Measurements from ENCODE around the gene FERMT2.
"Not testable (repeated sequence)": the region's sequence is repeated elsewhere in the genome, so short reads cannot be mapped to it uniquely, and the experiment has no call there.

FERMT2 gene

DNA sequence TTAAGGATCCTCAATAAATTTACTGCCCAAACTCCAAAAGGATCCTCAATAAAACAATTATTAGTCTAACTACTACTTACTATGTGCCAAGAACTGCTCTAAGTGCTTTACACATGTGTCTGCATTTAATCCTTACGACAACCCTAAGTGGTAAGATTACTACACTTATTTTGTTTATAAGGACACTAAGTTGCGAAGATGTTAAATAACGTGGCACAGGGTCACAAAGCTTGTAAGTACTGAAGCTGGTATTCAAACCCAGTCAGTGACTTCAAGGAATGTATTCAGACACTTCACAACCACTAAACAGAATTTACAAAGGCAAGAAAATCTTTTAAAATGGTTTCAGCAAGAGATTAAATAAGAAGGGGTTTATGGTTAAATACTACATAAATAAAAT, 13.0 kb downstream of the FERMT2 start:
- DNase-seq, result no peak

DNA sequence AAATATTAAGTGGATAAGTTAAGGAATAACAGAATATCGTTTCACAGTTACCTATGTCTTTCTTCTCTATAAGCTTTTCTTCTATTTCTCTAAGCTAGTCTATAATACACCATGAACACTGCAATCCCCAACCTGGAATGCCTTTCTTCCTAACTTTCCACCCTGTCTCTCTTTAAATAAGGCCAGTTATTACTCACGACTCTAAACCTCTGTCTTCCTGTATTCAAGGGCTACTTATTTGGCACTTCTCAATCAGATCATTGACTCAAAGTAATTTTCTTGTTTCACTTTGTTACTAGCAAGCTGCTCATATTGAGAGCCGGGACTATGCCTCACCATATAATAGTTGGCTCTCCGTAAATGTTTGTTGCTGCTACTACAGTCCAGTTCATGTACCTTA, 13.5 kb downstream of the FERMT2 start:
- DNase-seq, result no peak

DNA sequence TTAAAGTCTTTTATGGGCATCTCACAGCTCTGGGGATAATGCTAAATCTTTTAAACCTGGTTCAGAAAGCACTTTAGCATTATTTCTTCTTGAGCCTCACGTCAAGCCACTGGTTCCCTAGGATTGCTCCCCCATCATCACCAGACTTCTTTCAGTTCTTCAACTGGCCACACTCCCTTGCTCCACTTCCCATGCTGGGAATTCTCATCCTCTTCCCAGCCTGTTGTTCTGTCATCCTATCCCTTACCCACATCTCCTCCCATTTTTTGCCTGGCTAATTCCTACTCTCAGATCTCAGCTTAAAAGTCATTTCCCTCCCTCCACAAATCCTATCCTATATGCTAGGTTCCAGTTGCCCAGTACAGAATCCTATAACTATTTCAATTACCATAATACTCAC, 14.4 kb downstream of the FERMT2 start:
- DNase-seq, result no peak

DNA sequence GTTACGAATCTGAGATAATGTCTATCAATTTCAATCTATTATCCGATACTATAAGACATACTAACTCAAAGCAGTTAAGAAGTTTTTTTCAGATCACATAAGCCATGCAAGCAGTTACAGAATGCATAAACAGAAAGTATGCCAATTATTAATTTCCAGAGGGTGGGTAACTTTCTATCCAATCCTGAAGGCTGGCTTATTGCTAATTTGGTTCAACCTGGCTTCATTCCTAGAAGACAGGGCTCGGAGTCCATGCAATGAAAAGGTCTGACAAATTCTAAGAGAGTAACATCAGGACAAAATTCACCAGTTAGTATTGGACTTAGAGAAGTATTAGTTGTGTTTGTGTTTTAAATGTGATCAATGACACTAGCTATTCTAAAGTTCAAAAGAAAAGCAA, 15.0 kb downstream of the FERMT2 start:
- no peak for DNase-seq

DNA sequence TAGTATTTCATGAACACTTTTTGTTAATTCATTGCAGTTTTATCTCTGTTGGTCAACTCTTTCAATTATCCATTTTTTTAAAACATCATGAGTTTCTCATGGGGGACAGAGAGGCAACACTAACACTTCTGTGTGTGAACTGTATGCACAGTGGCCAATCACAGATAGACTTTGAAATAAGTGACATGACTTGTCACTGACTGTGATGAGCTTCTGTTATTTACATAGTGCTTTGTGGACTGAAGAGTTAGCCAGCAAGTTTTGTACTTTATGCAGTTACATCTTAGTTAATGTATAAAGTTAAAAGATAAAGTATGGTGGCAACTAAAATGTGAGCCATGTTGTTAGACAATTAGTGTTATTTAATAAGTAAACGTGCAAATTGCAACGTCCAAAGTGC, 16.1 kb downstream of the FERMT2 start:
- no peak for DNase-seq

DNA sequence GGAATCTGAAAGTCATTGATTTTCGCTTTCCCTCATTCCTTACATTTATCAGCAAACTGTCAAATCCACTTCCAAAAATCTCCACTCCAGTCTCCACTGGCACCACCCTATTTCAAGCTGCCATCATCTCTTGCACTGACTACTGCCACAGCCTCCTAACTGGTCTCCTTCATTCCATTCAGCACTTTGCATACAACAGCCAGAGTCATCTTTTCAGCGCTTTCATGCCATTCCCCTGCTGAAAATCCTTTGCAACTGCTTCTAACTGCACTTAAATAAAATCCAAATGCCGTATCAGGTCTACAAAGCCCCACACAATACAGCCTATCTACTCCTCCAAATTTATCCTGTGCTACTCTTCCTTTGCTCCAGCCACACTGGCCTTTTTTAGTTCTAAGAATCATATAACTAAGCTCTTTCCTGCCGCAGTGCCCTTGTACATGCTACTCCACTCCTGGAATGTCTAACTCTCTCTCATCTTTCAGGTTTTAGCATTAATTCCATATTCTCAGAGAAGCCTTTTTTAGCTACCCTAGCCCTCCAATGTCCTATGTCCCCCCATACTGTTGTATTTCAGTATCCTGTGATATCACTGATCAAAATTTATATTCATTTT, 21.6 kb downstream of the FERMT2 start:
- no peak for DNase-seq

DNA sequence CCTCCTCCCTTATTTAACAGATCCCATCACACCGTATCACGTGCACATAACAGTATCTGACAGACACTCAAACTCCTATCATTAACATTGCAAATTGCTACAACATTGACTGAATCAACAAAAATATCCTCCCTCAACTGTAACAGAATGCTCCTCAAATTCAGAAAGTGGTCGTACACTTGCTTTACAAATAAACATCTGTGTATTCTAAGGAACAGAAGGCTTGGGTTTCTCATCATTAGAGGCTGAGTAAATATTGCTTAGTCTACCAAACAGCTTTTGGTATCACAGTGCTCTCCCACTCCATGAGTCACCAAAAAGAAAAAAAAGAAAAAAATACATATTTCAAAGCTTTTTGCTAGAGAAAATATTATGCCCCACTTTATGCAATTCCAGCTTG, 23.9 kb downstream of the FERMT2 start:
- no peak for DNase-seq

DNA sequence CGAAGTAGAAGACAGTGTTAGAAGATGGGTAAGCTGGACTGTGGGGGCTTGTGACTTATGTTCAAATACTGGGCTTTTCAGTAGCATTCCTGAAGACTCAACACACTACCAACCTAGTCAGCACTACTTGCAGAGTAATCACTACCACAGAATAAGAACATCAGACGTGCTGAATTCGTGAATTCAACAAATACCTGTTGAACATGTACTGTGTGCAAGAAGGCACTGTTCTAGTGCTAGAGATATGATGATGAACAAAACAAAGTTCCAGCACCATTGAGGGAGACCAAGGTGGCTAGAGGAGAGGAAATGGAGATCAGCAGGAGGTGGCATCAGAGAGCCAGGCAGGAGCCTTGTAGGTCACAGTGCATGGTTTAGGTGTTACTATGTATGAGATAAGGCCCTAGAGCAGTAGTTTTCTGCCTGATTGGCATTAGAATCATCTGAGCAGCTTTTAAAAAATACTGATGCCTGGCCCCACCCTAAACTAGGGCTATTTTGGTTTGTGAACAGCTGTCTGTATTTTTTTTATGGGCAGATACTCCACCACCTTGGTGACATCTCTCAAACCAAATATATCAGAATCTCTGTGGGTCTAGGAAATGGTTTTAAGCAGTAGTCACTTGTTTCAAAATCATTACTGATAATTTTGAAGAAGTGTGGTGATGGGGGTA, 26.8 kb downstream of the FERMT2 start:
- no peak for DNase-seq

DNA sequence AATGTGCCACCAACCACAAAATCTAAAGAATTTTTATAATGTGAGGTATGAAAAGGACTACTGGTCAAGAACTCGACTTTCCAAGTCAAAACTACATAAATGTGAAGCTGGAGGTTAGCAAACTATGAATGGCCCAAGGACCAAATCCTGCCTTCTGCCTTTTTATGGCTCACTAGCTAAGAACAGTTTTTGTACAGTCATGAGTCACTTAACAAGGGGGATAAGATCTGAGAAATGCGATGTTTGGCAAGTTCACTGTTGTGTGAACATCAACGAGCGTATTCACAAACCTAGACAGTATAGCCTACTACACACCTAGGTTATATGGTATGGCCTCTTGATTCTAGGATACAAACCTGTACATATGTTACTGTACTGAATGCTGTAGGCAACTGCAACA, 28.2 kb downstream of the FERMT2 start:
- DNase-seq, result no peak

DNA sequence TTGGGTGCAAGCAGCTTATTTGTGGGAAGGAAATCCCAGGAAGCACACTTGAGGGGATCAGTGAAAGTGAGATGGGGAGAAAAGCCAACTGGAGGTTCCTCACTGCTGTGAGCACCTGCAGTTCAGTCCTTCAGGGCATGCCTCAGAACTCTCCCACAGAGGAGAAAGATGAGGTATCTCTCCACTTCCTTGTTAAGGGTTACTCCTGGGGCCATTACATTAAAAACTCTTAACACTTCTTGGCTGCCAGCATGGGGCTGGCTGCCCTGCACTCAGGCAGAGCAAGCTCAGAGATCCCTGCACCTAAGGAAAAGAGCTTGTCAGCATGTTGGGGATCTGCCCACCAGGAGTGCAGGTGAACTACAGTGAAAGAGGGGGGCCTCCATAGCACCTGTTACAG, 28.8 kb downstream of the FERMT2 start:
- no peak for DNase-seq

DNA sequence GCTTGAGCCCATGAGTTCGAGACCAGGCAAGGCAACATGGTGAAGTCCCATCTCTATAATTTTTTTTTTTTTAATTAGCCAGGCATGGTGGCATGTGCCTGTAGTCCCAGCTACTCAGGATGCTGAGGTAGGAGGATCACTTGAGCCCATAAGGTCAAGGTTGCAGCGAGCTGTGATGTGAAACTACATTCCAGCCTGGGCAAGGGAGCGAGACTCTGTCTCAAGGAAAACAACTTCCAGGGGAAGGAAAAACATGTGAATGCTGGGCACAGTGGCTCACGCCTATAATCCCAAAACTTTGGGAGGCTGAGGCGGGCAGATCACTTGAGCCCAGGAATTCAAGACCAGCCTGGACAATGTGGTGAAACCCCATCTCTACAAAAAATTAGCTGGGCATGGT, 30.4 kb downstream of the FERMT2 start:
- not testable (repeated sequence) for DNase-seq

DNA sequence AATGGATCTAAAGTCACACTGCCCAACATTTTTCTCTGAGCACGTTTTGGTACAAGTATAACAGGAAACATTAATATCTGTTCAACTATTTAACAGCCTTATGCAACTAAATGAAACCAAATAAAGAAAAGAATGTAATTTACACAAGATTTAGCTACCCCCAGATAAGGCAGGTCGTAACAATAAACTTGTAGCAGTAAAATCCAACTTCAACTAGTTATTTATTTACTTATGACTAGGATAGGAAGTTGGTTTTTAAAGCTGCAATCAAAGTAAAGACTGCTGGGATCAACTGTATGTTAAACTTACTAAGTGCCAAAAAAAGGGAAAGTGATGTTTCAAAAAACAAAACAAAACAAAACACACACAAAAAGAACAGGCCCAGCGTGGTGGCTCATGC, 30.9 kb downstream of the FERMT2 start:
- no peak for DNase-seq

DNA sequence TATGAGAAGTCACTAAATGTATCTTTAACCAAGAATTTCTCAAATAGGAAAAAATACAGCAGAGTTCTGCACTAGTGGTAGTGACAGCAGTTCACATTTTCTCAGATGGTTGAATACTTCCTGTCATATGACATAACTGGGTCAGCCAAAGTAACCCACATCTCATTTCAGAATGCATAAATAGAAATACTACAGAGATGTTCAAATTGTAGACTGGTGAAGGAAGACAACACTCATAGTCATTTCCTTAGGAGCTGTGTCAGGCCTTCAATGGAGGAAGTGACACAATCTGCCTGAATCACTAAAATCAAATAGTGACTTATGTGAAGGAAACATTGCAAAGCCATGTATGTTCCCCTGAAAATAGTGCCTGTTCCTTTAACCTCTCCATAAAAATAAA, 32.4 kb downstream of the FERMT2 start:
- peak; percentile 36 for DNase-seq

DNA sequence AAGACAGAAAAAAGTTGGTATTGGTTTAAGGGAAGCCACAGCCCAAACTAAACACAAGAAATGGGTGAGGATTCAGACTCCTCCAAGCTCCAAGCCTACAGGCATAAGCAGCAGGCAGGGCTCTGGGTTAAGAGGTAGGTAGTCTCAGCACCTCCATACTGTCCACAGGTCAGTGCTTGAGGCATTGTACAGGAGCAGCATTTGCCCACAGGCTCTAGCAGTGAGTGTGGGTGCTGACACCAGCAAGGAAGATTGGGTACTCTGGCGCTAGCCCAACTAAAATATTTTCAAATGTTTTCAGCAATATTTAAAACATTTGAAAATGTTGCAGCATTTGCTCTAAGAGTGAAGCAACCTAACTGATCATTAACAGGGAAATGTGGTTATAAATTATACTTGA, 33.1 kb downstream of the FERMT2 start:
- no peak for DNase-seq

DNA sequence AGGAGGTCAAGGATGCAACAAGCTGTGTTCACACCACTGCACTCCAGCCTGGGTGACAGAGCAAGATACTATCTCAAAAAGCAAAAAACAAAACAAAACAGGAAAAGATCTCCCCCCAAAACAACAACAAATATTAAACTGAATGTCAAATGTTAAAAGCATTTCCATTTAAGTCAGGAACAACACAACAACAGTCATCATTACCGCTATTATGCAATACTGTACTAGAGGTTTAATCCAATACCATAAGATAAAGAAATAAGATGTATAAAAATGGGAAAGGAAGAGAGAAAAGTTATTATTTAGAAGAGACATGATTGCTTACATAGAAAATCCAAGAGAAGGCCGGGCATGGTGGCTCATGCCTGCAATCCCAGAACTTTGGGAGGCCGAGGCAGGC, 36.6 kb downstream of the FERMT2 start:
- no peak for DNase-seq

DNA sequence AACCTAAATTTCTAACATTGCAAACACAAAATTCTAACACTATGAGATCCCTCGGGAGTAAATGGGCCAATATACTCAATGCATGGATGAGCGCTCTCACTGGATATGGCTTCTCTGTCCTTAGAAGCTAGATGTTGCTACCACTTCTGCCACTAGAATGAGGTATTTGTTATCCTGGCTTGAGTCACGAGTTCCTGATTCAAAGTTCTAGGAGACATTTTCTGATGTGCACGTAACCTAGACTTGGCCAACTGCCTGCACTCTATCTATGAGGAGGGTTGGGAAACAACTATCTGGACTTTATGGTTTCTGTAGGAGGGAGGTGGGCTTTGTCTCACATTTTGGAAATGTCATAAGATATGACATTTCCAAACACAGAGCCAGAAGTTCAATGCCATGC, 37.6 kb downstream of the FERMT2 start:
- DNase-seq, result no peak

DNA sequence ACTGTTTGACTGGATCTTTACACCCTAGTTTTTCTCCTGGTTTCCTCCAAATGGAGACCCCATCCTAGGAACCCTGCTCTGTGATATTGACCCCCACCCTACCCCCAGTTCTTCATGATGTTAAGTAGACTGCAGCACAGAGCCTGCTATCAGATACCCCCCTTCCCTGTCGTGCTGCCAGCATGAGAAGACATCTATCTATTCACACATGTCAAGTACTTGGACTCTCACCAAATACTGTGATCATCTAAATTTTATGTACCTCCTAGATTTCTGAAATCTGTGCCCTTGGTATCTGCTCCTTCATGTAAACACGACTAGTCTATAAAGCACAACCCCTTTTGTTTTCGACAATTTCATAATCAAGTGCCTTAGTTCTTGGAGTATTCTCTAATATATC, 38.9 kb downstream of the FERMT2 start:
- DNase-seq, result no peak

DNA sequence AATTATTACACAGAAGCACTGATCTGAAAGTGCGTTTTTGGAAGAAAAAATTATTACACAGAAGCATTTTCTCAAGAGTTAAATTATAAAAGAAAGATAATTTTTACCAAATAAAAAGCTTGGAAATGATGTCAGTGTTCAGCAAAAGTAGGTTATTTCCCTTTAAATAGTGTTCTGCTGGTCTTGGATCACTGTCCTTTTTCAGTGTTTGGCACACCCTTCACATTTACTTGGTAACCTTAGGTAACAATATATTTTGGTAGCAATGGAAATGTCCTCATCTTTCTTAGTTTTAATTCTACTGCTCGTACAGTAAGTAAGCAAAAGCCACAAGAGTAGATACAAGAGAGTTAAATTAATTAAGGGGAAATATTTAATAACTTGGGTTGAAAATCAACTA, 40.3 kb downstream of the FERMT2 start:
- no peak for DNase-seq

DNA sequence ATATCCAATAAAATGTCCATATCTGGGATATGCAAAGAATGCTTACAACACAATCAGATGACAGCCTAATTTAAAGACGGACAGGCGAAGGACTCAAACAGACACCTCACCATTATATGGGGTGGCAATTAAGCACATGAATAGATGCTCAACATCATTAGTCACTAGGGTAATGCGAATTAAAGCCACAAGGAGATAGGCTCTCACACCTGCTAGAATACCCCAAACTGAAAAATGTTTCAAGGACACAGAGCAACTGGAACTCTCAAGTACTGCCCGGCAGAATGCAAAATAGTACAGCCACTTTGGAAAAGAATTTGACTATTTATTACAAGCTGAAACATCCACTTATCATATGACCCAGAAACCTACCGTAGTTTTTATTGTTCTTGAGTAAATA, 42.9 kb downstream of the FERMT2 start:
- DNase-seq, result no peak

DNA sequence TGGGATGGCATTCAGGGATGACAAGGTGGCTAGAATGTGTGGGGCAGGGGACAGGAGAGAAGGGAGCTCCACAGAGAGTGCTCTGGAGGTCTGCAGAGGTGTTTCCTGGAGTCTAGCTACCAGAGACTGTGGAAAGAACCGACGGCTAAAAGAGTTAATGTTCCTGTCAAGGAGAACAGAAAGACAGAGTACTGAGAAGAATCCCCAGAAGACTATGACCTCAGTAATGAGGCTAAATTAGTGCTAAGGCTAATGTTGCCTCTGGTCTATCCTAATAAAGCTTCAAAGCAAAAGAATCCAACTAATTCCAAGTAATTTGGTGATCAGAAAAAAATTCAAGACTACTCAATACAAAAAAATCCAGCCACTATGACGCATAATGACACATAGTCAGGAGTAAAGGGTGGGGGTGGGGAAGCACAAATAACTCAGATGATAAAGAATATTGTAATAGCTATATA, 44.7 kb downstream of the FERMT2 start:
- DNase-seq, result no peak

DNA sequence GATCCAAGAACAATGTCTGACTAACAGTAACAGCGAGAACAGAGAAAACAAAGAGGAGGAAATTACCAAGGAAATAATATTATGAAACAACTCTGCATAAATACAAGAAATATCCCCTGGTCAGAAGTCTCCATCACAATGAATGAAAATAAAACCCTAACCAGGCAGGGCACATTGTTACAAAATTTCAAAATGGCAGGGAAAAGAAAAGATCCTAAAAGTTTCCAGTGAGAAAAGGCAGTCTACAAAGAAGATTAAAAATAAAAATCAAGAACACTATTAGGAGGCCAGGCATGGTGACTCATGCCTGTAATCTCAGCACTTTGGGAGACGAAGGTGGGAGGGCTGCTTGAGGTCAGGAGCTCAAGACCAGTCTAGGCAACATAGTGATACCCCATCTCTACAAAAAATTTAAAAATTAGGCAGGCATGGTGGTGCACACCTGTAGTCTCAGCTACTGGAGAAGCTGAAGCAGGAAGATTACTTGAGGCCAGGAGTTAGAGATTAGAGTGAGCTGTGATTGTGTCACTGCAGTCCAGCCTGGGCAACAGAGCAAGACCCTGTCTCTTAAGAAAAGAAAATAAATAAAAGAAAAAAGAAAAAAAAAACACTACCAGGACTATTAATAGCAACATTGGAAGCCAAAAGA, 47.8 kb downstream of the FERMT2 start:
- DNase-seq, result no peak

DNA sequence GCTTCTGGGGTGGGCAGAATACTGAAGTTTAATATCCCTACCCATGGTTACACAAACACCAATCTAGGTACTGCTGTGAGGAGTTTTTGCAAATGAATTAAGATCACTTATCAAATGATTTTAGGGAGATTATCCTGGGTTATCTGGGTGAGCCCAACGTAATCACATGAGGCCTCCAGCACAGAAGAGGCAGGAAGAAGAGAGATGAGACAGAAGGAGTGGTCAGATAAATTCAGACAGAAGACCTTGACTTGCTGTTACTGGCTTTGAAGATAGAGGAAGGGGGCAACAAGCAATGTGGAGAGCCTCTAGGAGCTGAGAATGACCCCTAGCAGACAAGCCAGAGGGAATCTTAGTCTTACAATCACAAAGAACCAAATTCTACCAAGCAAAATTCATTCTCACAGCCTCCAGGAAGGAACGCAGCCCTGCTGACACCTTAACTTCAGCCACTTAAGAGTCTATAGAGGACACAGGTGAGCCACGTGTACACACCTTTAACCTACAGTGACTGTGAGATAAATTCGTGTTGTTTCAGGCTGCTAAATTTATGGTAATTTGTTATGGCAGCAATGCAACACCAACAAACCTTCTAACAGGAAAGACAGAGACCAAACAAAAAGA, 49.4 kb downstream of the FERMT2 start:
- no peak for DNase-seq

DNA sequence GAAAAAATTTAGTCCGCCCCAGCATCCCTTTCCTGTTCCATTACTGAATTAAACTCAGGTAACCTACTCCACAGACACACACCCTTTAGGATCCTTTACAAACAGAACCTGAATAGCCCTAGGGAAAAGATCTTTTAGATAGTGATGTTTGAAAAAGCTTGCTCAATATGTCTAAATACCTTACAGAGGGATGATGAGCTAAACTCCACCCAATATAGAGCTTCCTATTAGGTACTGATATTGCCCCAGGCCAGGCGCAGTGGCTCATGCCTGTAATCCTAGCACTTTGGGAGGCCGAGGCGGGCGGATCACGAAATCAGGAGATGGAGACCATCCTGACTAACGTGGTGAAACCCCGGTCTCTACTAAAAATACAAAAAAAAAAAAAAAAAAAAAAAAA, 50.1 kb downstream of the FERMT2 start:
- DNase-seq, result no peak

DNA sequence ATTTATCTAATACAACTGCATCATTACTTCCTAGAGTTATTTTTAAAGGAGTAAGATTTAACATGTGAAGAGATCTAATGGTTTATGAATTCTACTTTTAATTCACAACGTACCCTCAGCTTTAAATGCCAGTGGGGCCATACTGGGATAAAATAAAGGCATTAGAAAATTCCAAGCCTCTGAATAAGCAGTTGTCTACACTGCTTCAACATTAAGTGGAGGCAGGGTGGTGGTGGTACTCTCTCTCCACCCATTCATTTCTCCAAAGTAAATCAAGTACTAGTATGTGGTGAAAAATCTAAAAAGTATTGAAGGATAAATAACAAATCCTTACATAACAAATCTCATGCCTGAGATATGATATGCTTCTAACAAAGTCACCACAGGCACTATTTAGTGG, 52.4 kb downstream of the FERMT2 start:
- no peak for DNase-seq

All from SIG-M5 (cell line).